Measurements from ENCODE around the gene REG1B.

- TF ChIP-seq CTCF (IDR thresholded peaks at IDR 0.05; ENCODE audit: insufficient read depth, low read length): no peak
- TF ChIP-seq POLR2AphosphoS5 (IDR thresholded peaks at IDR 0.05; ENCODE audit: low read depth): no peak
- TF ChIP-seq REST (IDR thresholded peaks at IDR 0.05; ENCODE audit: insufficient replicate concordance, low read depth): no peak
- TF ChIP-seq SPI1 (IDR thresholded peaks at IDR 0.05; ENCODE audit: borderline replicate concordance, low read depth): no peak
Measured at GRCh38 chr2:79129260-79129659, 41.5 kb upstream of the REG1B start.

Data from HL-60 (cell line).